IgD-negative memory B cell (primary cell): ENCODE data around the gene HIVEP3. TPM values are rescaled to one million over a fixed set of nuclear protein-coding genes. Genes with fewer than 3 reads are reported as not detected.
A peak's percentile ranks its signal among the peaks of the same experiment; 100 is the strongest.

Experiments
- H3K27ac Mint-ChIP-seq, 3 donors: one replicate each; pipeline ENCODE4 v1.8.0; 2020 to 2022; ENCODE audit warnings: mild to moderate bottlenecking in 3 of 3, mixed read lengths in 3 of 3, moderate library complexity in 1 of 3
- H3K27me3 Mint-ChIP-seq: one replicate; pipeline ENCODE4 v1.8.0; 2021; ENCODE audit warnings: mixed read lengths
- H3K36me3 Mint-ChIP-seq: one replicate; pipeline ENCODE4 v1.8.0; 2020; ENCODE audit warnings: mild to moderate bottlenecking, mixed read lengths
- H3K4me1 Mint-ChIP-seq, 3 donors: one replicate each; pipeline ENCODE4 v1.8.0; 2020 to 2022; ENCODE audit warnings: mixed read lengths in 3 of 3, mild to moderate bottlenecking in 1 of 3
- H3K4me3 Mint-ChIP-seq, 4 donors: one replicate each; pipeline ENCODE4 v1.8.0; 2020 to 2022; ENCODE audit warnings: mild to moderate bottlenecking in 4 of 4, mixed read lengths in 4 of 4, moderate library complexity in 3 of 4
- H3K9me3 Mint-ChIP-seq, 3 donors: one replicate each; pipeline ENCODE4 v1.8.0; 2020 to 2021; ENCODE audit warnings: mixed read lengths in 3 of 3, mild to moderate bottlenecking in 1 of 3
- polyA plus RNA-seq: library from polyadenylated mRNA; unstranded; fragments of 300-500 nt; fragmentation: Illumina TruSeq; gene quantifications from one replicate; pipeline ENCODE4 v1.2.3, GENCODE V29; 2021

Gene HIVEP3
- polyA plus RNA-seq, 1 donor from 2014 or later = 1.4 TPM

DNA sequence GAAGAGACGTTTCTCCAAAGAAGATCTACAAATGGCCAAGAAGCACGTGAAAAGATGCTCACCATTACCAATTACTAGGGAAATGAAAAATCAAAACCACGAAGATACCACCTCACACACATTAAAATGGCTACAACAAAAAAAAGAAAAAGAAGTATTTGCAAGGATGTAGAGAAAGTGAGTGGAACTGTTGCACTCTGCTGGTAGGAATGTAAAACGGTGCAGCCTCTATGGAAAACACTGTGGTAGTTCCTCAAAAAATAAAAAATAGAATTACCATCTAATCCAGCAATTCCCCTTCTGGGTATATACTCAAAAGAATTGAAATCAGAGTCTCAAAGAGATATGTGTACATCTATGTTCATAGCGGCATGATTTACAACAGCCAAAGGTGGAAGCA lies 318.8 kb downstream of the HIVEP3 start:
- peaks cover 2% of the 10 kb centered on the region for H3K36me3 Mint-ChIP-seq
- no peak overlapping the region for H3K27ac Mint-ChIP-seq
- H3K4me3 Mint-ChIP-seq = no peak overlapping the region
- peaks cover 0 to 4% (median 3%) of the 10 kb centered on the region in 3 donors for H3K9me3 Mint-ChIP-seq
- H3K27me3 Mint-ChIP-seq = no peaks in the 10 kb centered on the region
- H3K4me1 Mint-ChIP-seq = peaks cover 2 to 14% (median 5%) of the 10 kb centered on the region in 3 donors

DNA sequence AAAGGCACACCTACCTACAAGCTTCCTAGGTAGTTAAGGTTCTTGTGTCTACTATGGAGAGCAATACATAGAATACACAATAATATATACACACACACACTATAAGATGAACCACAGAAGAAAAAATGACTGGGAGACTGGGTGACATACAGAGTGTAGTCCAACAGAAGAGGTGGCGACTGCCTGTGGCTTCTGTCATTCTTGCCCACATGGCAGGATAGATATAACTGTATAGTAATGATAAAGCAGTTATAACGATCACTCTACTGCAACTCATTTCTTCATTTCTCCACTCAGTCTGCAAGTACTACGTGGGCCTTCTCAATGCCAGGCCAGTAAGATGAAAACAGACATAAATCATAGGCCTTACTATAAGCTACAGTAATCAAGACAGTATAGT lies 320.4 kb downstream of the HIVEP3 start:
- Mint-ChIP-seq H3K9me3 (peaks cover 0 to 4% (median 3%) of the 10 kb centered on the region in 3 donors), H3K27ac (no peak overlapping the region), H3K4me3 (no peak overlapping the region), H3K36me3 (peaks cover 2% of the 10 kb centered on the region), H3K27me3 (no peaks in the 10 kb centered on the region), H3K4me1 (peaks cover 2 to 15% (median 5%) of the 10 kb centered on the region in 3 donors)

GRCh38 chr1:41592451-41593125 lies 326.1 kb downstream of the HIVEP3 start:
- Mint-ChIP-seq H3K27me3 (no peaks in the 10 kb centered on the region), H3K36me3 (peaks cover 8% of the 10 kb centered on the region), H3K4me1 (peaks cover 2 to 5% (median 5%) of the 10 kb centered on the region in 3 donors), H3K4me3 (no peak overlapping the region), H3K9me3 (no peaks in the 10 kb centered on the region), H3K27ac (no peak overlapping the region)

- H3K4me1 Mint-ChIP-seq = peaks cover 2 to 5% (median 4%) of the 10 kb centered on the region in 3 donors
- H3K9me3 Mint-ChIP-seq = peaks cover 0 to 1% (median 0%) of the 10 kb centered on the region in 3 donors
- H3K36me3 Mint-ChIP-seq = peaks cover 8% of the 10 kb centered on the region
- H3K27ac Mint-ChIP-seq = peak overlapping the region in 1 of 3 donors; percentile 52
- H3K27me3 Mint-ChIP-seq = no peaks in the 10 kb centered on the region
- H3K4me3 Mint-ChIP-seq = no peak overlapping the region
Observed at GRCh38 chr1:41591891-41592290, 326.8 kb downstream of the HIVEP3 start.

DNA sequence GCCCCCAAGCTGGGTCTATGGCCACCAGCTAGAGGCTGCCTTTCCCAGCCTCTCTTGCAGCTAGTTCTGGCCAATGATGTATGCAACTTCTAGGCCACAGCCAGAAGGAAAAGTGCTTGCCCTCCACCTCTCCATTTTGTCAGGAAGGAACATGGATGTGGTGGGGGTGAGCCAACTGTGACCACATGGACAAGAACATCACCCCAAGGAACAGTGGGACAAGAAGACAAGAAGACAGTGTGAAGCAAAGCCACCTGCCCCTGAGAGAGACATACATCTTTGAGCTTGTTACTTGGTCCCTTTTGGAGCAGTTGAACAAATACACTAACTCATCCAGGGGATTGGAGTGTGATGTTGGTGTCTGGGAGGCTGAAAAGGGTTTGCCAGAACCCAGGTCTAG lies 328.4 kb downstream of the HIVEP3 start:
- H3K27me3 Mint-ChIP-seq = no peaks in the 10 kb centered on the region
- H3K4me1 Mint-ChIP-seq = peaks cover 2 to 5% (median 4%) of the 10 kb centered on the region in 3 donors
- H3K9me3 Mint-ChIP-seq = peaks cover 0 to 1% (median 0%) of the 10 kb centered on the region in 3 donors
- peaks cover 8% of the 10 kb centered on the region for H3K36me3 Mint-ChIP-seq
- no peak overlapping the region for H3K4me3 Mint-ChIP-seq
- H3K27ac Mint-ChIP-seq = no peak overlapping the region

- Mint-ChIP-seq H3K4me1 (peaks cover 2 to 5% (median 4%) of the 10 kb centered on the region in 3 donors), H3K36me3 (peaks cover 10% of the 10 kb centered on the region), H3K27ac (no peak overlapping the region), H3K27me3 (no peaks in the 10 kb centered on the region), H3K4me3 (peak overlapping the region in 1 of 4 donors; percentile 18), H3K9me3 (peaks cover 0 to 1% (median 0%) of the 10 kb centered on the region in 3 donors)
Observed at GRCh38 chr1:41589395-41589794, 329.3 kb downstream of the HIVEP3 start.

DNA sequence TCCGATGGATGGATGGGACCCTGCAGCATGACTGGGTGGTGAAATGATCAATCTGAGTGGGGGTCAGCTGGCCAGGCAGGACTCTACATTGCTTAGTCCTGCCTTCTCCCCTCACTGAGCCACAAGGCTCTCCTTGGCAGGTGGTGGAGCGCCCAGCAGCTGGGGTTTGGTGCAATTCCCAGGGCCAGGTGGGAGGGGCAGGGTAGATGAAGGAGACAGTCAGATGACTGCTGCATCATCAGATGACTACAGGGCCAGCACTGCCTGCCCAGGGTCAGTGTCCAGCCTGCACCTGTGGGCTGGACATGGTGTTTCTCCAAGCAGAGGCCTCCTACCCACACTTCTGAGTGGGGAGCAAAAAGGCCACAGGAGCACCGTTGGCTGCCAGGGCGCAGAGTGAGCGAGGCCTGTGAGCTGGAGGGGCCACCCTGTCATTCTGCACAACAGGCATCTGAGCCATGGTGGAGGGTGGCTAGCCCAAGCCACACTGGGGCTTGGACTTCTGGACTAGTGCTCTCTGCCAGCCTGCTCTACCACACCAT lies 330.3 kb downstream of the HIVEP3 start:
- H3K27ac Mint-ChIP-seq = no peak overlapping the region
- peaks cover 11% of the 10 kb centered on the region for H3K36me3 Mint-ChIP-seq
- no peaks in the 10 kb centered on the region for H3K27me3 Mint-ChIP-seq
- H3K9me3 Mint-ChIP-seq = peaks cover 0 to 1% (median 0%) of the 10 kb centered on the region in 3 donors
- H3K4me1 Mint-ChIP-seq = peaks cover 2 to 5% (median 4%) of the 10 kb centered on the region in 3 donors
- H3K4me3 Mint-ChIP-seq = no peak overlapping the region

DNA sequence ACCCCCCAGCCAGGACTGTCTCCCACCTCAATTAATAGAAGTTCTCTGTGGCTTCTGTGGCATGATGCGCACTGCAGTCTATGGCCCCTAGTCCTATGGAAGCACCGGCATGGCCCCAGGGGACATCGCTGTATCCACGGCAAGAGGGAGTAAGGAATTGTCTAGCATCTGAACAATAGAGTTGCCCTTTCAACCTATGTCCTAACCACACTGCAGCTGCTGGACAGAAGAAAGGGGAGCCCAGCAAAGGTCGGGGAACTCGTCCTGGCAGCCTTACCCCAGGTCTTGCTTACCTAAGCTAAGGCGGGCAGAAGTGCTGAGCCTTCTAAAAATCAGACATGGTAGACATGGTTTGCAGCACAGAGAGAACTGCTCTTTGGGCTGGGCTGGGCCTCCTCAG lies 330.9 kb downstream of the HIVEP3 start:
- Mint-ChIP-seq H3K36me3 (peaks cover 11% of the 10 kb centered on the region), H3K27ac (no peak overlapping the region), H3K9me3 (peaks cover 0 to 1% (median 0%) of the 10 kb centered on the region in 3 donors), H3K27me3 (no peaks in the 10 kb centered on the region), H3K4me3 (no peak overlapping the region), H3K4me1 (peaks cover 0 to 5% (median 0%) of the 10 kb centered on the region in 3 donors)

DNA sequence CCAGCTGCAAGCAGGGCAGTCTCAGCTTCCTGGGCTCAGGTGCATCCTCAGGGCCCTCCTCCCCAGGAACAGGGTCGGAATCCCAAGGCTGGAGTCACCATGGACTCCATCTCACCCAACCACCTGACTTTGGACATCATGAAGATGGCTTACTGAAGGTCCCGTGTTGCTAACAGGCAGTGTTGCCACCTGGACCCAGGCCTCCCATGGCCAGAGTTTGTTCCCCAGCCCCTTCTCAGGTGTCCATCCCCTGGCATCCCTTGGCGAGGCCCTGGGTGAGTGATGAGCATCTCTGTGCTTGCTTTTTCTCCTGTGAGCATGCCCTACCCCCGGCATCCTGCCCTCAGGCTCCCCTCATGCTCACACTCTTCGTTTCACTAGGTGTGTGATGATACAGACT lies 332.5 kb downstream of the HIVEP3 start:
- peaks cover 0 to 1% (median 0%) of the 10 kb centered on the region in 3 donors for H3K9me3 Mint-ChIP-seq
- H3K4me3 Mint-ChIP-seq = no peak overlapping the region
- H3K4me1 Mint-ChIP-seq = peaks cover 0 to 3% (median 0%) of the 10 kb centered on the region in 3 donors
- H3K27me3 Mint-ChIP-seq = no peaks in the 10 kb centered on the region
- no peak overlapping the region for H3K27ac Mint-ChIP-seq
- H3K36me3 Mint-ChIP-seq = peaks cover 14% of the 10 kb centered on the region

- Mint-ChIP-seq H3K36me3 (peaks cover 6% of the 10 kb centered on the region), H3K4me3 (no peak overlapping the region)
Observed at GRCh38 chr1:41583658-41584547, 334.8 kb downstream of the HIVEP3 start.

DNA sequence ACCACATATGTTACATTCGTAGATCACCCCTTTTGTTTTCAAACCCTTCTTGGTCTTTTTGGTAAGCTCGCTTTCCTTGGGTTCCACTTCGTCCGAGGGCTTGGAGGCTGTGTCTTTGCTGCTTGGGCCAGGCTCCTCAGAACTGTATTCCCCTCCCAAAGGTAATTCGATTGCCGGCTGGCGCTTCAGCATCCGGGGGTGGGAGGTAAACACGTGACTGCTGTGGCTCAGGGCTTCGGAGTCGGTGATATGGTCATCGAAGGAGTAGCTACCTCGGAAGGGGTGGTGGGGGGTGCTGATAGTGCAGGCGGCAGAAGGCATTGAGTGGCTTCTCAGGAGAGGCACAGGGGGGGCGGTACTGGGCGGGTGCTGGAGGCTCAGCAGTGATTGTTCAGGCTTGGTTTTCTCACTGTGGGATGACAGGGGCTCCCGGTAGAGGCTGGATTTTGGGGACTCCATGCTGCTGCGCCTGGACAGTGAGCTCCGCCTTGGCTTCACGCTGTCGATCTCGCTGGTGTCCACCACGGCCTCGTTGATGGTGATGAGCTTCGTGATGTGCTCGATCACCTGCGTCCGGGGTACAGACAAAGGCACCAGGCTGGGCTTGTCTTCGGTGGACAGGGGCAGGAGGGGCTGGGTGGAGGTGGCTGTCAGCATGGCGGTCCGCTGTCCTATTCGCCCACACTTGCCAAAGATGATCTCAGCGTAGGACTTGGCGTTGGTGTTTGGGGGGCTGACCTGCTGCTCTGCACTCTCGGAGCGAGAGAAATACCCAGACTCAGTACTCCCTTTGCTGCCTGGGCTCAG lies 335.7 kb downstream of the HIVEP3 start:
- Mint-ChIP-seq H3K9me3 (peaks cover 0 to 1% (median 0%) of the 10 kb centered on the region in 3 donors), H3K36me3 (peaks cover 6% of the 10 kb centered on the region), H3K4me3 (peak overlapping the region in 1 of 4 donors; percentile 43), H3K27ac (peak overlapping the region in 1 of 3 donors; percentile 81), H3K4me1 (peaks cover 0 to 9% (median 7%) of the 10 kb centered on the region in 3 donors), H3K27me3 (no peaks in the 10 kb centered on the region)

More at GRCh38 chr1:41583658-41584547, 334.8 kb downstream of the HIVEP3 start:
- peaks cover 0 to 6% (median 3%) of the 10 kb centered on the region in 3 donors for H3K4me1 Mint-ChIP-seq
- H3K9me3 Mint-ChIP-seq = peaks cover 0 to 1% (median 0%) of the 10 kb centered on the region in 3 donors
- H3K27ac Mint-ChIP-seq = no peak overlapping the region
- no peaks in the 10 kb centered on the region for H3K27me3 Mint-ChIP-seq

DNA sequence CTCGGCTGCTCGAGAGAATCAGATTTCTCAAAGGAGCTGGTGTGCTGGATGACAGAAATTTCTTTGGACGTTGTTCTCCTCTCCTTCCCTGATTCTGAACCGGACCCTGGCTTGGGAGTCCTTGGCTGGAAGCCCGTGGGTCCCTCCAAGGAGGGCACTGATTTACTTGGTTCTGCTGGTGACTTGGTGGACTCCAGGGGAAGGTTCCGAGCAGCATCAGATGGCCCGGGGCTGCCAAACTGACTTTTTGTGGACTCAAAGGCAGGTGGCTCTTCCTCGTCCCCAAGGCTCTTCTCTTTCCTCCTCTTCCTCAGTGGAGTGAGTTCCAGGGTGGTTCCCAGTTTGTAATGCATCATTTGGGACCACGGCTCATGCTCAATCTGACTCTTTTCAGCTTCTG lies 336.4 kb downstream of the HIVEP3 start:
- no peaks in the 10 kb centered on the region for H3K27me3 Mint-ChIP-seq
- peak overlapping the region in 1 of 3 donors; percentile 81 for H3K27ac Mint-ChIP-seq
- H3K36me3 Mint-ChIP-seq = peaks cover 6% of the 10 kb centered on the region
- no peak overlapping the region for H3K4me3 Mint-ChIP-seq
- H3K4me1 Mint-ChIP-seq = peaks cover 0 to 11% (median 9%) of the 10 kb centered on the region in 3 donors
- peaks cover 0 to 1% (median 0%) of the 10 kb centered on the region in 3 donors for H3K9me3 Mint-ChIP-seq

DNA sequence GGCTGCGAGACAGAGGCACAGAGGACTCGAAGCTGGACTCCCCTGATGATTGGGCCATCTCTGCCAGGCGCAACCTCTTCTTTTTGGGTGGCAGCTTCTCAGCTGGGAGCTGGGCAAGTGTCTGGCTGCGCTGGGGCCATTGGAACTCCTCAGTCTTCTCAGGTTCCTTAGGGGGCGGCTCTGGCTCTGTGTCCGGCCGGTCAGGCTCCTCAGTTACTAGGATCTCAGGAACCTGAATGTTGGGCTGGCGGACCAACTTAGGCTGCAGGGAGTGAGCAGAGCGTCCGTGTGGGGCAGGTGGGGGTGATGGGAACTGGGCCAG lies 336.8 kb downstream of the HIVEP3 start:
- Mint-ChIP-seq H3K27ac (no peak overlapping the region), H3K9me3 (no peaks in the 10 kb centered on the region), H3K4me3 (no peak overlapping the region)

GRCh38 chr1:41581216-41582003 lies 337.3 kb downstream of the HIVEP3 start:
- Mint-ChIP-seq H3K4me1 (peaks cover 3 to 15% (median 9%) of the 10 kb centered on the region in 3 donors), H3K9me3 (no peaks in the 10 kb centered on the region)

More for the DNA sequence above, 336.8 kb downstream of the HIVEP3 start:
- Mint-ChIP-seq H3K27me3 (no peaks in the 10 kb centered on the region), H3K4me1 (peaks cover 2 to 15% (median 9%) of the 10 kb centered on the region in 3 donors), H3K36me3 (peaks cover 6% of the 10 kb centered on the region)

More at GRCh38 chr1:41581216-41582003, 337.3 kb downstream of the HIVEP3 start:
- H3K4me3 Mint-ChIP-seq = no peak overlapping the region
- peaks cover 6% of the 10 kb centered on the region for H3K36me3 Mint-ChIP-seq
- H3K27me3 Mint-ChIP-seq = no peaks in the 10 kb centered on the region
- H3K27ac Mint-ChIP-seq = no peak overlapping the region
